ENCODE measurements around the gene KCTD19.

GRCh38 chr16:67282447-67282805 is 44.1 kb downstream of the KCTD19 start:
- TF ChIP-seq YY1 (IDR thresholded peaks at IDR 0.05; ENCODE audit: insufficient read depth, insufficient read length) (no peak), ZNF274 (IDR thresholded peaks at IDR 0.05; ENCODE audit: low read depth, low read length) (no peak), SUZ12 (IDR thresholded peaks at IDR 0.05; ENCODE audit: extremely low read depth, insufficient read depth, insufficient read length) (no peak)
